Heart left ventricle (tissue), 13 donors: Measurements from ENCODE around the gene FASTK.

Source experiments
- POLR2A ChIP-seq, 2 donors: fragments of 450-650 bp; IDR thresholded peaks; one replicate each; pipeline ENCODE4 v1.6.1; 2017; ENCODE audit warnings: antibody characterized with exemption in 2 of 2, mild to moderate bottlenecking in 2 of 2, moderate library complexity in 2 of 2
- TF ChIP-seq, protein P1 (sequence below), 12 donors: fragments of 200-600 bp; sonication (generic) in 4 of 12; IDR thresholded peaks; one replicate each; pipeline versions ENCODE4 v1.5.0 to v1.8.0; 2018 to 2022; ENCODE audit warnings: antibody characterized with exemption in 12 of 12, mild to moderate bottlenecking in 5 of 12
- donor health status: ischemic (EF 13 %, LVEDD 7.1; RV severe dilation, severe dysfunction).
- donor health status: DM: no; HTN: yes; CAD: no.
- donor health status: DM: no; HTN: no; CAD: no.
- donor health status: ischemic (EF 25% LVEDD 6.9; RV normal size, moderate dysfunction).
- donor health status: ischemic (EF 25% LVEDD 5.7; RV mildly dilated, moderate dysfunction).
- donor health status: ischemic (EF 35%, LVEDD 5.7; RV mildly dilated, moderate dysfunction).
- donor health status: nonischemic (EF 11% LVEDD 7.7; RV severe dilation, severe dysfunction).
- donor health status: DM: yes; HTN: yes; CAD: no.
- donor health status: PGD.
- donor health status: ischemic (EF 29% LVEDD 5.4; RV normal size, mild dysfunction).
- donor health status: nonischemic (EF 23%, LVEDD 6.1; RV moderate dilation, normal function).

DNA sequence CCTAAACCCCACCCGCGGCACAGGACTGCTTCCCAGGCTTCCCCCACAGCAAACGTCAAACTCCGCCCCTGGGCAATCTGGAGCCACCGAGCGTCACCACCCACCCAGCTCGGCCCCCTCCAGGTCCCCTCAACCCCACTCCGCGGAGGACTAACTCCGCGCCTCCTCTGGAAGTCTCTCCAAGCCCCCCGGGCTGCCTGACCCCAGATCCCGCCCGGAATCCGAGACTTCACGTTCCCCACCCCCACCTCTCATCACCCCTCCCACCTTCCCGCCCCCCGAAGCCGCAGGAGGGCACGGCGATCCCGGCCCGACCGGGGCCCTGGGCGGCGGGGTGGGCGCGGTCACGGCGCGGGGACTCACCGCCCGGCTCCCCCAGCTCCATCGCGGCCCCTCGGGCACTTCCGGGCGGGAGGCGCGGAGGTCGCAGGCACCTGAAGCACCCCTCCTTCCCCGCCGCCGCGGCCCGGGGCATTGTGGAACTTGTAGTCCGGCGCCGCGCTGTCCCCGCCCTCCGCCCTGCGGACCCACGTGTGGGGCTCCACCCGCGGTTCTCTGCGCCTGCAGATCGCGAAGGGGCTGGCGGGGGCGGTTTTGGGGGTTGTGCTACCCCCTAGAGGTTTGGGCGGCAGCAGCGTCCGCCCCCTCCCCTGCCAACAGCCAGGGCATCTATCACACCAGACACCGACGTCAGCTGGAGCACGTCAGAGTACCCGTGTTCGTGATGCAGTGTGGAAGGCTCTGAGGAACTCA is 2.6 kb upstream of the FASTK start, which contains the start of gene TMUB1:
- TF ChIP-seq POLR2A (IDR thresholded peaks at IDR 0.05), result peak in 1 of 2 donors; percentile 75
- TF ChIP-seq, protein P1, sequence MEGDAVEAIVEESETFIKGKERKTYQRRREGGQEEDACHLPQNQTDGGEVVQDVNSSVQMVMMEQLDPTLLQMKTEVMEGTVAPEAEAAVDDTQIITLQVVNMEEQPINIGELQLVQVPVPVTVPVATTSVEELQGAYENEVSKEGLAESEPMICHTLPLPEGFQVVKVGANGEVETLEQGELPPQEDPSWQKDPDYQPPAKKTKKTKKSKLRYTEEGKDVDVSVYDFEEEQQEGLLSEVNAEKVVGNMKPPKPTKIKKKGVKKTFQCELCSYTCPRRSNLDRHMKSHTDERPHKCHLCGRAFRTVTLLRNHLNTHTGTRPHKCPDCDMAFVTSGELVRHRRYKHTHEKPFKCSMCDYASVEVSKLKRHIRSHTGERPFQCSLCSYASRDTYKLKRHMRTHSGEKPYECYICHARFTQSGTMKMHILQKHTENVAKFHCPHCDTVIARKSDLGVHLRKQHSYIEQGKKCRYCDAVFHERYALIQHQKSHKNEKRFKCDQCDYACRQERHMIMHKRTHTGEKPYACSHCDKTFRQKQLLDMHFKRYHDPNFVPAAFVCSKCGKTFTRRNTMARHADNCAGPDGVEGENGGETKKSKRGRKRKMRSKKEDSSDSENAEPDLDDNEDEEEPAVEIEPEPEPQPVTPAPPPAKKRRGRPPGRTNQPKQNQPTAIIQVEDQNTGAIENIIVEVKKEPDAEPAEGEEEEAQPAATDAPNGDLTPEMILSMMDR (IDR thresholded peaks at IDR 0.05), result no peak
